Endothelial cell (in vitro differentiated cells): ENCODE results near the gene GATAD2B. TPM values are rescaled to one million over a fixed set of nuclear protein-coding genes. Genes with fewer than 3 reads are reported as not detected.

Experiments used
- DNase-seq: peaks from one replicate; pipeline ENCODE4 v3.0.0; 2021; ENCODE audit warnings: low spot score
- H3K27ac Mint-ChIP-seq: one replicate; pipeline ENCODE4 v1.8.0; 2021; ENCODE audit warnings: mixed read lengths, inconsistent platforms; ENCODE audit not compliant: unreplicated experiment
- H3K27me3 Mint-ChIP-seq: one replicate; pipeline ENCODE4 v1.8.0; 2021; ENCODE audit warnings: mild to moderate bottlenecking, moderate library complexity, mixed read lengths, inconsistent platforms; ENCODE audit not compliant: unreplicated experiment
- H3K36me3 Mint-ChIP-seq: one replicate; pipeline ENCODE4 v1.8.0; 2021; ENCODE audit warnings: mild to moderate bottlenecking, low read depth, mixed read lengths, inconsistent platforms; ENCODE audit not compliant: unreplicated experiment
- H3K4me1 Mint-ChIP-seq: one replicate; pipeline ENCODE4 v1.8.0; 2021; ENCODE audit warnings: mild to moderate bottlenecking, mixed read lengths, inconsistent platforms; ENCODE audit not compliant: unreplicated experiment
- H3K4me3 Mint-ChIP-seq: one replicate; pipeline ENCODE4 v1.8.0; 2021; ENCODE audit warnings: mild to moderate bottlenecking, mixed read lengths, inconsistent platforms; ENCODE audit not compliant: unreplicated experiment
- H3K9me3 Mint-ChIP-seq: one replicate; pipeline ENCODE4 v1.8.0; 2021; ENCODE audit warnings: mixed read lengths, inconsistent platforms; ENCODE audit not compliant: unreplicated experiment
- CTCF ChIP-seq: fragments of 200-600 bp; sonication (generic); IDR thresholded peaks from one replicate; pipeline ENCODE4 v1.5.0; 2021; ENCODE audit warnings: antibody characterized with exemption; ENCODE audit not compliant: unreplicated experiment
- total RNA-seq: library from RNA; stranded (reverse); fragmentation: NEBNext Ultra II Directional; extraction: Animal tissue kit (Norgen Biotek cat#: 25700); gene quantifications from one replicate; pipeline ENCODE4 v1.2.1, GENCODE V29; 2021; ENCODE audit not compliant: unreplicated experiment

GATAD2B gene
- total RNA-seq, 1 donor from 2014 or later = 45.4 TPM

GRCh38 chr1:153940756-153941155 is 18.0 kb upstream of the GATAD2B start:
- H3K27me3 Mint-ChIP-seq = peaks cover 13% of the 10 kb centered on the region
- TF ChIP-seq CTCF = no peak
- DNase-seq = no peak
- H3K4me3 Mint-ChIP-seq = peak overlapping the region; percentile 80
- peaks cover 13% of the 10 kb centered on the region for H3K4me1 Mint-ChIP-seq
- peaks cover 37% of the 10 kb centered on the region for H3K36me3 Mint-ChIP-seq
- H3K27ac Mint-ChIP-seq = no peak overlapping the region
- no peaks in the 10 kb centered on the region for H3K9me3 Mint-ChIP-seq

DNA sequence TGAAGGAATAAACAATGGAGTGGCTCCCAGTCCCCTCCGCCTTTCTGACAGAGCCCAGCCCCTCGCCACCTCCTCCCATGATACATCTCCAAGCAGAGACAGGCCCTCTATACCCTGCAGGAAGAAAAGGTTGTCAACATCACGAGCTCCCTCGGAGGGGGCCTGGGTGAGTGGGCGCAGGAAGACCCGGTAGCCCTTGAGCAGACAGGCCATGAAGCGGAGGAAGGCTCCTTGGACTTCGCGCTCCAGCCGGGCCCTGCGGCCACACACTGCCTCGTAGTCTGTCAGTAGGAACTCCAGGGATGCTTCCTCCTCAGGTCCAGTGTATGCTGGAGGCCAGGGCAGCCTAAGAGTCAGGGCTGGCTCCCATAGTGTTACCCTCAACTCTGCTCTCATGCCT is 16.7 kb upstream of the GATAD2B start:
- H3K36me3 Mint-ChIP-seq = peaks cover 47% of the 10 kb centered on the region
- no peak for TF ChIP-seq CTCF

DNA sequence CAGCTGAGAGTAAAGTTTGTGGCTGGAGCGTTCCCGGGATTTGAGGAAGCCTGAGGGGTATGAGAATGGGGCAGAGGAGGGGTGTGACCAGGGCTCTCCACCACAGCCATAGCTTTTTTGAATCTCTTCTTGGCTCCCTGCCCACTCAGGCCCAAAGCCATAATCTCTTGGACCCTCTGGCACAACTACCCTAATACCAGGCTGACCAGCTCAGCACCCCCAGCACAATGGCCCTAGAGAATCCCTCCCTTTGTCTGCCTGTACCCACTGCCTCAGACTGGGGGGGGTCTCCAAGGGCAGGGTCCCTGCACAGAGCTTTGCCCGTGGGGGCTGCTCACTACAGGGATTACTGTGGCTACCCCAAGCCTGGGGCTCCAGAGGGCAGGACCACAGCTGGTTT is 16.2 kb upstream of the GATAD2B start:
- Mint-ChIP-seq H3K4me1 (no peaks in the 10 kb centered on the region), H3K9me3 (no peaks in the 10 kb centered on the region), H3K27me3 (peaks cover 8% of the 10 kb centered on the region), H3K36me3 (peaks cover 49% of the 10 kb centered on the region), H3K4me3 (peak overlapping the region; percentile 25), H3K27ac (no peak overlapping the region)
- TF ChIP-seq CTCF = no peak
- no peak for DNase-seq

More for the DNA sequence above, 16.7 kb upstream of the GATAD2B start:
- Mint-ChIP-seq H3K9me3 (no peaks in the 10 kb centered on the region), H3K27me3 (peaks cover 7% of the 10 kb centered on the region), H3K4me1 (peaks cover 3% of the 10 kb centered on the region), H3K27ac (no peak overlapping the region), H3K4me3 (peak overlapping the region; percentile 25)
- DNase-seq = no peak

DNA sequence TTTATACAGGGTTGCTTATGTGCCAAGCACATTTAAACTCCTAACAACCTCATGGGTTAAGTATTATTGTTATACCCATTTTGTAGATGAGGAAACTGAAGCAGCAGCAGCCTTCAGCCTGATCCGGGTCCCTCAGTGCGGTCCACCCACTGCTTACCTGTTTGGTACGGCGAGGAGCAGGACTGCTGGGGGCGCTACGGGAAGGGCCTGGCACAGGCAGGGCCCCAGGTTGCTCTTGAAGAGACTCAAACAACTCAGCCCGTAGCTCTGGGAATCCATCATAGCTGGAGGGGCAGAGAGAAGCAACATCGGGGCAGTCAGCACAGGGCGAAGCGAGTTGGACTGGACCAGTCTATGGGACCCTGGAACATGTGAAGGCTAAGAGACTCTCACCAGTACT is 14.6 kb upstream of the GATAD2B start:
- Mint-ChIP-seq H3K4me3 (peak overlapping the region; percentile 37), H3K27ac (no peak overlapping the region), H3K27me3 (peaks cover 6% of the 10 kb centered on the region), H3K36me3 (peaks cover 44% of the 10 kb centered on the region), H3K9me3 (no peaks in the 10 kb centered on the region), H3K4me1 (no peaks in the 10 kb centered on the region)
- no peak for DNase-seq
- TF ChIP-seq CTCF = no peak

DNA sequence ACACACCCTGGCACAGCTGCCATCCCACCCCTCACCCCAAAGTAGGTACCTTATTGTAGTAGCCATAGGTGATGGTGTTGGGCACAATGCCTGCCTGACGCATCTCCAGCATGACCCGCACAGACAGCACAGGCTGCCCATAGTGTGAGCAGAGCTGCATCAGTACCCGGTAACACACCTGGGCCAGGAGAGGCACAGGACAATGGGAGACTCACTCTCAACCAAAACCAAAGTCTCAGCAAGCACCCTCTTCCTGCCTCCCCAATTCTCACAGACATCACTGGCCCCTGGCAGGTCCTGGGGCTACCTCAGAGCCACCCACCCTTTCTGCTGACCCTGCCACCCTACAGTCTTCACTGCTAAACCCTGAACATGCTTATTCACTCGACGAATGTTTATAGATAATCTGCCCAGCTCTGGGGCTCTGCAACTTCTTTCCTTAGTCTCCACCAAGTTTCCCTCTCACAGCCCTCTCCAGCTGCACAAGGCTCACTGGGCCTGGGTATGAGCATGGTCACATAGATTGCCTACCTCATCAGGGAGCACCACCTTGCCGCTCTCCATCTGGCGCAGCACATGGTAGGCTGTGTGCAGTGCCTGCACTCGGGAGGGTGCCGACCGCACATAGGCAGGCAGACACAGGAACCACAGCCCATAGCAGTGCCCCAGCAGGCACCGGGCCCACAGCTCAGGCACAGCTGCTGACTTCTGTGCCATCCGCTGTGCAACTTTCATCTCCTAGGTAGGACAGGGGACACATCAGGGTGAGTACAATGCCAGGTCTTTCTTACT is 13.4 kb upstream of the GATAD2B start:
- Mint-ChIP-seq H3K27ac (no peak overlapping the region), H3K4me1 (no peaks in the 10 kb centered on the region), H3K36me3 (peaks cover 44% of the 10 kb centered on the region), H3K4me3 (no peak overlapping the region), H3K27me3 (peaks cover 6% of the 10 kb centered on the region), H3K9me3 (no peaks in the 10 kb centered on the region)
- DNase-seq = no peak
- no peak for TF ChIP-seq CTCF
